ENCODE results near the gene PLOD1. TPM values are rescaled to one million over a fixed set of nuclear protein-coding genes. Genes with fewer than 3 reads are reported as not detected.

Gene PLOD1
- total RNA-seq, 1 donor from 2014 or later, result 173 TPM

- H3K4me3 Mint-ChIP-seq (ENCODE audit: unreplicated experiment), result no peak overlapping the region
- TF ChIP-seq CTCF (IDR thresholded peaks at IDR 0.05; ENCODE audit: unreplicated experiment), result no peak
- H3K27me3 Mint-ChIP-seq (ENCODE audit: unreplicated experiment), result peaks cover 4% of the 10 kb centered on the region
- H3K27ac Mint-ChIP-seq (ENCODE audit: unreplicated experiment), result no peak overlapping the region
- peaks cover 23% of the 10 kb centered on the region for H3K36me3 Mint-ChIP-seq (ENCODE audit: low read depth, unreplicated experiment)
- no peak for DNase-seq (ENCODE audit: low spot score)
- H3K9me3 Mint-ChIP-seq (ENCODE audit: unreplicated experiment), result no peaks in the 10 kb centered on the region
- H3K4me1 Mint-ChIP-seq (ENCODE audit: unreplicated experiment), result peaks cover 8% of the 10 kb centered on the region
Observed at GRCh38 chr1:12022036-12022435, 87.5 kb downstream of the PLOD1 start.

Other genes with a start within 250 kb of the PLOD1 start
- gene DRAXIN, start 243.0 kb upstream of the PLOD1 start, total RNA-seq (ENCODE audit: unreplicated experiment), result 0.46 TPM
- 25.1 TPM for gene AGTRAP, start 198.6 kb upstream of the PLOD1 start, total RNA-seq (ENCODE audit: unreplicated experiment)
- 0.44 TPM for gene C1orf167, start 172.5 kb upstream of the PLOD1 start, total RNA-seq (ENCODE audit: unreplicated experiment)
- gene MTHFR, start 128.8 kb upstream of the PLOD1 start, total RNA-seq (ENCODE audit: unreplicated experiment), result 27.2 TPM
- gene CLCN6, start 128.5 kb upstream of the PLOD1 start, total RNA-seq (ENCODE audit: unreplicated experiment), result 42.9 TPM
- not detected for gene NPPA, start 86.9 kb upstream of the PLOD1 start, total RNA-seq (ENCODE audit: unreplicated experiment)
- gene NPPB, start 75.8 kb upstream of the PLOD1 start, total RNA-seq (ENCODE audit: unreplicated experiment), result not detected
- 38.0 TPM for gene KIAA2013, start 8.3 kb upstream of the PLOD1 start, total RNA-seq (ENCODE audit: unreplicated experiment)
- 59.4 TPM for gene MFN2, start 45.7 kb downstream of the PLOD1 start, total RNA-seq (ENCODE audit: unreplicated experiment)
- 49.9 TPM for gene MIIP, start 84.8 kb downstream of the PLOD1 start, total RNA-seq (ENCODE audit: unreplicated experiment)
- gene TNFRSF8, start 128.6 kb downstream of the PLOD1 start, total RNA-seq (ENCODE audit: unreplicated experiment), result 1.9 TPM
- 142 TPM for gene TNFRSF1B, start 232.3 kb downstream of the PLOD1 start, total RNA-seq (ENCODE audit: unreplicated experiment)

Data from endothelial cell (in vitro differentiated cells).